Breast epithelium (tissue), 3 donors: ENCODE results near the gene LRRC18.

ENCODE experiments used
- CTCF ChIP-seq, 3 donors: fragments of 450-650 bp; IDR thresholded peaks; one replicate each; pipeline ENCODE4 v1.5.1; 2016 to 2017; ENCODE audit warnings: antibody characterized with exemption in 3 of 3, mild to moderate bottlenecking in 3 of 3, moderate library complexity in 3 of 3
- POLR2A ChIP-seq: fragments of 450-650 bp; IDR thresholded peaks from one replicate; pipeline ENCODE4 v1.6.1; 2016; ENCODE audit warnings: antibody characterized with exemption, mild to moderate bottlenecking, moderate library complexity

- TF ChIP-seq CTCF (IDR thresholded peaks at IDR 0.05) (no peak), POLR2A (no peak)
Observed at GRCh38 chr10:48903151-48903550, 36.5 kb downstream of the LRRC18 start.
